GM12801 (cell line): Measurements from ENCODE around the gene XPO6.

Experiments used
- CTCF ChIP-seq: IDR thresholded peaks from one replicate; pipeline ENCODE4 v1.5.1; 2011; ENCODE audit warnings: control low read depth; ENCODE audit not compliant: insufficient read length; ENCODE audit errors: extremely low read depth

XPO6 gene

GRCh38 chr16:28118637-28119036 lies 93.1 kb downstream of the XPO6 start:
- TF ChIP-seq CTCF: no peak

GRCh38 chr16:28117168-28117565 lies 94.6 kb downstream of the XPO6 start:
- no peak for TF ChIP-seq CTCF

DNA sequence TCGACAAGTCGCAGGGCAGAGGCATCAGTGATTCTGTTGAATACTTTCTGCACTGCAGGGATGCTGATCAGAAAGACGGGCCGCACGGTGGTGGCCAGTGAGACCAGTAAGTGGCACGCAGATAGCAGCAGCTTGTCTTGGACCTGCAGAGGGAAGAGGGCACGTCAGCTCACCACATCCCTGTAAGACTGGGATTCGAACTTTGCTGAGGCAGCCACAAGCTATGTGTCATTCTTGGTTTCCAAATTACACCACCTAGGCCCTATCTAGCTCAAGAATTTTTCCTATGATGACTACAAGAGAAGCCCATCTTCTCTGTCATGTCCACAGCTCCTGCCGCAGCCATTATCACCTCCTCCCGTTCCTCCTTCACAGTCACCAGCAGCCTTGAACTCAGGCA lies 98.9 kb downstream of the XPO6 start:
- TF ChIP-seq CTCF: no peak

DNA sequence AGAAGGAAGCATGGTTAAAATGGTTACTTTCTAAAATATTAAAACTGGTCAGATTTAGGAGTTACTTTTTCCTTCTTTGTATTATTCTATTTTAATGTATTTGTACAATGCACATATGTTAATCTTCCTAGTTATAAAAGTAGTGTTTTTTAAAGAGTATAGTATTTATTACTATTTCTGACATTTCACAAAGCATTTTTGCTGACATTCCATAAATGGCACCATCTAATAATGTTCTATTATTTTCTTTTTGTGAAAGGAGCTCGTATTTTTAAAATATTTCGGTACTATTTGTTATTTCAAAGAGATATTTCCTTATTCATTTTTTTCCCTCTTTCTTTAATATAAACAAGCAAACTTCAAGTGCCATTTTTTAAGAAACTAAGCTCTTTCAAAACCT lies 100.8 kb downstream of the XPO6 start:
- TF ChIP-seq CTCF: no peak

DNA sequence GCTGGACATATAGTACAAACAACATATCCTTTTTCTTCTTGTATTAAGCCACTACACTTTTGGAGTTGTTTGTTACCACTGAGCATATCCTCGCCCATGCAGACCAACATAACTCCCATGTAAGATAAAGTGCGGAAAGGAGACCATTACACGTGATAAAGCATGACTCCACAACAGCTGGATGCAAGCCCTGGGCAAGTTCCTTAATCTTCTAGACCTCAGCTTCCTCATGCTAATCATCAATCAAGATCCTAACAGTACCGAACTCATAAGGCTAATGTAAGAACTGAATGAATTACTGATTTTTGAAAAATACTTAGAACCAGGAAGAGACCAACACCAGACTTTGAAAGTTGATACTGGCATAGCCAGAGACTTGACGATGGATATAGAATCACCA lies 101.3 kb downstream of the XPO6 start:
- no peak for TF ChIP-seq CTCF

DNA sequence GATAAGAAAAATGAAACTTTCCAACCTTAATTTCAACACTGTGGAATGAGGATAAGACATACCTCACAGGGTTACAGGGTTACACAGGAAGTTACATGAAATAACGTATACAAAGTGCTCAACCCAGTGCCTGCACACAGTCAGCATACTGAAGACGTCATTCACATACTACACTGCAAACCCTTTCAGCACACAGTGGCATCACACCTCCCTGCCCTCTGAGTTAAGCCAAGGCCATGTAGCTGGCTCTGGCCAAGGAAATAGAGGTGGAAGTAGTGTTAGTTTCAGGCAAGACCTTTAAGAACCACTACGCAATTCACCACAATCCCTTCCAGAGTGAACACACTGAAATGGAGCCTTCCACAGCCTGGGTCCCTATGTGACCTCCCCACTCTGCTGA lies 101.7 kb downstream of the XPO6 start:
- no peak for TF ChIP-seq CTCF

DNA sequence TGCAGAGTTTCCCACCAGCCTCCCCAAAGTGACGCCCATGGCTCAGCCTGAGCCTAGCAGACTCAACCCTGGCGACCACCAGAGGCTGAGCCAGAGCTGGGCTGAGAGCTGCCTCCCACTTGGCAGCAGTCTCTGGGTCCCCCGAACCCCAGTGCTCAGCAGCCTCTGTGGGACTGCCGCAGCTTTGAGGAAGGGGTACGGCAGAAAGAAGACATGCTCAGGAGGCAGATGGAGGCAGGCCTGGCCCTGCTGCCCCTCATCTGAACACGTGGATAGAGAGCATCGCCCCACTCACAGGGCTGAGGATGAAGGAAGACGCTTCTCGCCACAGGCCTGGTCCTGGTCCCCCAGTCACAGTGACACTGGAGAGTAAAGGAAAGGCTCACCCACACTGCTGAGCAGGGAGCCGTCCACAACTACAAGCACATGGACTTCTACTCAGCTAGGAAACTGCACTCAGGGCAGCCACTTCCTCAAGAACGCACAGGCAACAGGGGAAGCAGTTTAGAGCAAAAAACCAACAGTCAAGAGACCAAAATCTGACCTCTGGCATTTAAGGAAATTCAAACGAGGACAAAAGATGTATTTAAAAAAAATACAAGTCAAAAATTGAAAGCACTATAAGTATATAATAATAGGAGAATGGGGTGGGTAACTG lies 103.0 kb downstream of the XPO6 start:
- TF ChIP-seq CTCF: no peak

GRCh38 chr16:28107232-28107631 lies 104.5 kb downstream of the XPO6 start:
- no peak for TF ChIP-seq CTCF
